NCI-H2196 treated with DMSO at 0.1 percent for 48 hours (cell line): ENCODE results near the gene EN1.

ENCODE experiments used
- DNase-seq: peaks from one replicate; lab custom pipeline; 2025; ENCODE audit not compliant: unreplicated experiment; lab: John Stamatoyannopoulos, UW

Gene EN1

GRCh38 chr2:118822572-118822971, 24.9 kb downstream of the EN1 start:
- DNase-seq, result no peak

GRCh38 chr2:118822015-118822414, 25.4 kb downstream of the EN1 start:
- no peak for DNase-seq

- no peak for DNase-seq
These were observed 30.0 kb downstream of the EN1 start for GRCh38 chr2:118817469-118817868.

GRCh38 chr2:118816669-118817068, 30.8 kb downstream of the EN1 start:
- no peak for DNase-seq

GRCh38 chr2:118815731-118816130, 31.7 kb downstream of the EN1 start:
- DNase-seq, result no peak

GRCh38 chr2:118815314-118815713, 32.1 kb downstream of the EN1 start:
- DNase-seq, result no peak

- DNase-seq, result no peak
These were observed 33.1 kb downstream of the EN1 start for GRCh38 chr2:118814368-118814767.

GRCh38 chr2:118813601-118814339, 33.7 kb downstream of the EN1 start:
- no peak for DNase-seq

- no peak for DNase-seq
These were observed 34.3 kb downstream of the EN1 start for GRCh38 chr2:118813111-118813510.

GRCh38 chr2:118812552-118812951, 34.9 kb downstream of the EN1 start:
- no peak for DNase-seq

GRCh38 chr2:118811514-118812115, 35.8 kb downstream of the EN1 start:
- no peak for DNase-seq

- no peak for DNase-seq
These were observed 36.7 kb downstream of the EN1 start for GRCh38 chr2:118810766-118811165.

- DNase-seq, result no peak
These were observed 39.0 kb downstream of the EN1 start for GRCh38 chr2:118808429-118808809.

GRCh38 chr2:118807668-118808428, 39.6 kb downstream of the EN1 start:
- DNase-seq, result no peak

- DNase-seq, result no peak
These were observed 40.4 kb downstream of the EN1 start for GRCh38 chr2:118806797-118807667.

- DNase-seq, result no peak
These were observed 42.3 kb downstream of the EN1 start for GRCh38 chr2:118805064-118805690.

- DNase-seq, result no peak
These were observed 44.4 kb downstream of the EN1 start for GRCh38 chr2:118803012-118803411.

GRCh38 chr2:118801151-118801550, 46.3 kb downstream of the EN1 start:
- DNase-seq, result no peak

- no peak for DNase-seq
These were observed 46.7 kb downstream of the EN1 start for GRCh38 chr2:118800736-118801135.

GRCh38 chr2:118794546-118794945, 52.9 kb downstream of the EN1 start:
- no peak for DNase-seq
